Measurements from ENCODE around the gene CARNS1. TPM values are rescaled to one million over a fixed set of nuclear protein-coding genes. Genes with fewer than 3 reads are reported as not detected.

Gene CARNS1
- total and polyA plus RNA-seq, 2 of the 13 experiments (the other 11 are each of a cell fraction or from before 2014, with no cell fraction given), result not detected

DNA sequence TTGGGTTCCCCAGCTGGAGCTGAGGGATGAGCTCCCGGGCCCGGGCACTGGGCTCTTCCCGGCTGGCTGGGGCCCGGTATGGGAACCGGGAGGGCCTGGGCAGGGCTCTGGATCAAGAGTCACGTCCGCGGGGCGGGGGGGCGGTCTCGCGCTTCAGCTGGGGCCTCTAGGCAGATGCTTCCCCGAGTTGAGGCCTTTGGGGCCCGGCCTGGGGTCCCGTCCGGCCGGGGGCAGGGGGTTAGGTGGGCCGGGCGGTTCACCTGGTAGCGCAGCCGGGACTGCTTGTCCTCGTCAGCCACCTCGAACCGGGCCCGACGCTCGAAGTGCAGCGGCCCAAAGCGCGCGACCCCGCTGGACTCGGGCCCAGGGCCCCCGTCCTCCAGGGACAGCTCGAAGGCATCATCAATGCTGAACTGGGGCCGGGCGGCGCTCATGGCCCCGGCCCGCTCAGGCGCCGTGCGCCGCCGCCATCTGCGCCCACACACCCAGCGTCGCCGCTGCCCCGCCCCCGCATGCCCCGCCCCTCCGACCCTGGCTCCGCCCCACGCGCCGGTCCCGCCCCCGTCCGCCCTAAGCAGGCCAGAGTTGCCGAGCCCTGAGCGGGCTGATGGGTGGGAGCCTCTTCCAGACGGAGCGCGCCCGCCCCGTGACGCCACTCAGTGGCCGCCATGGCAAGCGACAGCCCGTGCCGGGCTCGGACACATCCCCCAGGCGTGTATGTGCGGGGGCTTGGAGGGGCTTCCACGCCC lies 53.5 kb downstream of the CARNS1 start, which contains the start of gene TMEM134 (continued):
- TF ChIP-seq, protein P1, sequence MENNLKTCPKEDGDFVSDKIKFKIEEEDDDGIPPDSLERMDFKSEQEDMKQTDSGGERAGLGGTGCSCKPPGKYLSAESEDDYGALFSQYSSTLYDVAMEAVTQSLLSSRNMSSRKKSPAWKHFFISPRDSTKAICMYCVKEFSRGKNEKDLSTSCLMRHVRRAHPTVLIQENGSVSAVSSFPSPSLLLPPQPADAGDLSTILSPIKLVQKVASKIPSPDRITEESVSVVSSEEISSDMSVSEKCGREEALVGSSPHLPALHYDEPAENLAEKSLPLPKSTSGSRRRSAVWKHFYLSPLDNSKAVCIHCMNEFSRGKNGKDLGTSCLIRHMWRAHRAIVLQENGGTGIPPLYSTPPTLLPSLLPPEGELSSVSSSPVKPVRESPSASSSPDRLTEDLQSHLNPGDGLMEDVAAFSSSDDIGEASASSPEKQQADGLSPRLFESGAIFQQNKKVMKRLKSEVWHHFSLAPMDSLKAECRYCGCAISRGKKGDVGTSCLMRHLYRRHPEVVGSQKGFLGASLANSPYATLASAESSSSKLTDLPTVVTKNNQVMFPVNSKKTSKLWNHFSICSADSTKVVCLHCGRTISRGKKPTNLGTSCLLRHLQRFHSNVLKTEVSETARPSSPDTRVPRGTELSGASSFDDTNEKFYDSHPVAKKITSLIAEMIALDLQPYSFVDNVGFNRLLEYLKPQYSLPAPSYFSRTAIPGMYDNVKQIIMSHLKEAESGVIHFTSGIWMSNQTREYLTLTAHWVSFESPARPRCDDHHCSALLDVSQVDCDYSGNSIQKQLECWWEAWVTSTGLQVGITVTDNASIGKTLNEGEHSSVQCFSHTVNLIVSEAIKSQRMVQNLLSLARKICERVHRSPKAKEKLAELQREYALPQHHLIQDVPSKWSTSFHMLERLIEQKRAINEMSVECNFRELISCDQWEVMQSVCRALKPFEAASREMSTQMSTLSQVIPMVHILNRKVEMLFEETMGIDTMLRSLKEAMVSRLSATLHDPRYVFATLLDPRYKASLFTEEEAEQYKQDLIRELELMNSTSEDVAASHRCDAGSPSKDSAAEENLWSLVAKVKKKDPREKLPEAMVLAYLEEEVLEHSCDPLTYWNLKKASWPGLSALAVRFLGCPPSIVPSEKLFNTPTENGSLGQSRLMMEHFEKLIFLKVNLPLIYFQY (CRISPR knock-in tag; IDR thresholded peaks at IDR 0.05; ENCODE audit: borderline replicate concordance), result 0 out of 2 replicates have a peak, but pooled peaks have one; percentile 7
- TF ChIP-seq ZNF570 (CRISPR knock-in tag; IDR thresholded peaks at IDR 0.05; ENCODE audit: borderline replicate concordance) (no peak), MED13 (CRISPR knock-in tag; IDR thresholded peaks at IDR 0.05) (peak; percentile 15; the same call in 1 of the 2 replicates), KMT2A (CRISPR knock-in tag; IDR thresholded peaks at IDR 0.05) (peak; percentile 19; the same call in 1 of the 2 replicates), ZNF282 (IDR thresholded peaks at IDR 0.05; ENCODE audit: partially characterized antibody) (no peak), HNRNPLL (IDR thresholded peaks at IDR 0.05; ENCODE audit: low read depth, low read length, poor library complexity, severe bottlenecking) (peak; percentile 56), ZNF713 (CRISPR knock-in tag; IDR thresholded peaks at IDR 0.05) (no peak), MYC (CRISPR knock-in tag; IDR thresholded peaks at IDR 0.05; ENCODE audit: borderline replicate concordance) (peak; percentile 77), RORA (CRISPR knock-in tag; IDR thresholded peaks at IDR 0.05) (no peak), U2AF1 (optimal IDR thresholded peaks at IDR 0.05; ENCODE audit: low read depth, low read length) (no peak), ZFP37 (CRISPR knock-in tag; IDR thresholded peaks at IDR 0.05; ENCODE audit: borderline replicate concordance) (peak; percentile 73; the same call in 1 of the 2 replicates), KDM5A (IDR thresholded peaks at IDR 0.05; ENCODE audit: borderline replicate concordance, low read length) (peak; percentile 55; the same call in 1 of the 2 replicates), AKAP8 (CRISPR knock-in tag; IDR thresholded peaks at IDR 0.05) (peak; percentile 79; the same call in 1 of the 2 replicates), ETV6 (CRISPR knock-in tag; conservative IDR thresholded peaks at IDR 0.05) (no peak), ZBTB21 (CRISPR knock-in tag; IDR thresholded peaks at IDR 0.05) (peak; percentile 47; the same call in 1 of the 2 replicates), ZNF331 (CRISPR knock-in tag; IDR thresholded peaks at IDR 0.05) (peak; percentile 61), CCDC6 (CRISPR knock-in tag; IDR thresholded peaks at IDR 0.05) (peak; percentile 59; the same call in 1 of the 2 replicates)
- TF ChIP-seq, protein P2, sequence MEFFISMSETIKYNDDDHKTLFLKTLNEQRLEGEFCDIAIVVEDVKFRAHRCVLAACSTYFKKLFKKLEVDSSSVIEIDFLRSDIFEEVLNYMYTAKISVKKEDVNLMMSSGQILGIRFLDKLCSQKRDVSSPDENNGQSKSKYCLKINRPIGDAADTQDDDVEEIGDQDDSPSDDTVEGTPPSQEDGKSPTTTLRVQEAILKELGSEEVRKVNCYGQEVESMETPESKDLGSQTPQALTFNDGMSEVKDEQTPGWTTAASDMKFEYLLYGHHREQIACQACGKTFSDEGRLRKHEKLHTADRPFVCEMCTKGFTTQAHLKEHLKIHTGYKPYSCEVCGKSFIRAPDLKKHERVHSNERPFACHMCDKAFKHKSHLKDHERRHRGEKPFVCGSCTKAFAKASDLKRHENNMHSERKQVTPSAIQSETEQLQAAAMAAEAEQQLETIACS (CRISPR knock-in tag; IDR thresholded peaks at IDR 0.05), result peak; percentile 22; the same call in 1 of the 2 replicates
- TF ChIP-seq, protein P3, sequence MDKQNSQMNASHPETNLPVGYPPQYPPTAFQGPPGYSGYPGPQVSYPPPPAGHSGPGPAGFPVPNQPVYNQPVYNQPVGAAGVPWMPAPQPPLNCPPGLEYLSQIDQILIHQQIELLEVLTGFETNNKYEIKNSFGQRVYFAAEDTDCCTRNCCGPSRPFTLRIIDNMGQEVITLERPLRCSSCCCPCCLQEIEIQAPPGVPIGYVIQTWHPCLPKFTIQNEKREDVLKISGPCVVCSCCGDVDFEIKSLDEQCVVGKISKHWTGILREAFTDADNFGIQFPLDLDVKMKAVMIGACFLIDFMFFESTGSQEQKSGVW (CRISPR knock-in tag; IDR thresholded peaks at IDR 0.05; ENCODE audit: borderline replicate concordance), result 0 out of 2 replicates have a peak, but pooled peaks have one; percentile 37
- TF ChIP-seq, protein P4, sequence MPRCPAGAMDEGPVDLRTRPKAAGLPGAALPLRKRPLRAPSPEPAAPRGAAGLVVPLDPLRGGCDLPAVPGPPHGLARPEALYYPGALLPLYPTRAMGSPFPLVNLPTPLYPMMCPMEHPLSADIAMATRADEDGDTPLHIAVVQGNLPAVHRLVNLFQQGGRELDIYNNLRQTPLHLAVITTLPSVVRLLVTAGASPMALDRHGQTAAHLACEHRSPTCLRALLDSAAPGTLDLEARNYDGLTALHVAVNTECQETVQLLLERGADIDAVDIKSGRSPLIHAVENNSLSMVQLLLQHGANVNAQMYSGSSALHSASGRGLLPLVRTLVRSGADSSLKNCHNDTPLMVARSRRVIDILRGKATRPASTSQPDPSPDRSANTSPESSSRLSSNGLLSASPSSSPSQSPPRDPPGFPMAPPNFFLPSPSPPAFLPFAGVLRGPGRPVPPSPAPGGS (CRISPR knock-in tag; IDR thresholded peaks at IDR 0.05), result 0 out of 2 replicates have a peak, but pooled peaks have one; percentile 60
- TF ChIP-seq, protein P5, sequence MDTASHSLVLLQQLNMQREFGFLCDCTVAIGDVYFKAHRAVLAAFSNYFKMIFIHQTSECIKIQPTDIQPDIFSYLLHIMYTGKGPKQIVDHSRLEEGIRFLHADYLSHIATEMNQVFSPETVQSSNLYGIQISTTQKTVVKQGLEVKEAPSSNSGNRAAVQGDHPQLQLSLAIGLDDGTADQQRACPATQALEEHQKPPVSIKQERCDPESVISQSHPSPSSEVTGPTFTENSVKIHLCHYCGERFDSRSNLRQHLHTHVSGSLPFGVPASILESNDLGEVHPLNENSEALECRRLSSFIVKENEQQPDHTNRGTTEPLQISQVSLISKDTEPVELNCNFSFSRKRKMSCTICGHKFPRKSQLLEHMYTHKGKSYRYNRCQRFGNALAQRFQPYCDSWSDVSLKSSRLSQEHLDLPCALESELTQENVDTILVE (CRISPR knock-in tag; IDR thresholded peaks at IDR 0.05), result peak; percentile 57
